Motor neuron (in vitro differentiated cells): ENCODE results near the gene ARMC10. TPM values are rescaled to one million over a fixed set of nuclear protein-coding genes. Genes with fewer than 3 reads are reported as not detected.
"Not testable (repeated sequence)": the region's sequence is repeated elsewhere in the genome, so short reads cannot be mapped to it uniquely, and the experiment has no call there.

Experiments
- ATAC-seq, 8 experiments: fragments of 200-7000 bp; cut with Tn5 transposase; replicated peaks in 6 of 8; 2 replicates each; pipeline ENCODE4 v1.8.0; 2021; ENCODE audit warnings: mild to moderate bottlenecking in 8 of 8, moderate library complexity in 8 of 8
- H3K27ac ChIP-seq, 2 donors: fragments of 250-450 bp; sonication (Bioruptor Pico); 2 replicates each; pipeline ENCODE4 v1.9.0; 2021; ENCODE audit warnings: antibody characterized with exemption in 2 of 2, mild to moderate bottlenecking in 2 of 2, moderate library complexity in 1 of 2
- H3K4me1 ChIP-seq, 2 donors: fragments of 250-450 bp; sonication (Bioruptor Pico); replicated peaks in 1 of 2; 2 replicates each; pipeline ENCODE4 v1.6.1; 2021; ENCODE audit warnings: antibody characterized with exemption in 2 of 2, mild to moderate bottlenecking in 2 of 2, moderate library complexity in 1 of 2
- H3K4me3 ChIP-seq, 5 donors: fragments of 250-450 bp; sonication (Bioruptor Pico); 2 replicates each; pipeline ENCODE4 v1.9.0; 2021; ENCODE audit warnings: antibody characterized with exemption in 5 of 5, mild to moderate bottlenecking in 5 of 5, moderate library complexity in 4 of 5
- WGBS, 10 experiments: fragments of 450-650 bp; shearing (Covaris generic); methylation state at CpG; one replicate each; pipeline ENCODE4 v1.0.0; 2022; 5-methylcytosine and 5-hydroxymethylcytosine counted together
- in situ Hi-C, 9 experiments: fragments of 400-800 bp; cut with MboI; loops; one replicate each; pipeline ENCODE4 v1.15.0; 2021; ENCODE audit warnings: low sequenced_read_pairs in 9 of 9, low pct_unique_long_range_greater_than_20kb in 2 of 9; ENCODE audit not compliant: unreplicated experiment in 9 of 9
- total RNA-seq, 8 experiments: library from RNA; unstranded; fragments of 300-600 nt; gene quantifications; 2 replicates each; pipeline versions ENCODE4 v1.2.3 to v1.2.4, GENCODE V29; 2022

ARMC10 gene
- total RNA-seq, 8 experiments from 2014 or later: 21.1 to 35.4 (median 25.9) TPM

DNA sequence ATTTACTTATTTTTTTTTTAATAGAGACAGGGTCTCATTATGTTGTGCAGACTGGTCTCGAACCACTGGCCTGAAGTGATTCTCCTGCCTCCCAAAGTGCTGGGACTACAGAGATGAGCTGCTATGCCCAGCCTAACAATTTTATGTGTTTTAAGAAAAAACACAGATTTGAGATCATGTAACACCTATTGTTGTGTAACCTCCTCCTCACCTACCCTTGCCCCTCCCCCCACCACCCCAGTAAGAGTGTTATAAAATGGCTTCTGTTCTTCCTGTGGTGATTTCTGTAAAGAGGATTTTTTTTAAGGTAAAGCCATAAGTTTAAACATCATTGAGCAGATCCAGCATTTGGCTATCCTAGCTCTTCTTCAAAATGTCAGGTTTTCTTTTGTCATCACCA is 7.6 kb downstream of the ARMC10 start:
- in situ Hi-C loops: no loop called here
- no peak for ATAC-seq
- WGBS, 10 experiments: 83 to 100% (median 100%) methylated on average over 1 of the region's 1 CpG; no CpG with 5 or more reads in 5 of the 10 experiments
- no peaks in the 10 kb centered on the region for H3K4me1 ChIP-seq
- H3K4me3 ChIP-seq: no peak overlapping the region
- H3K27ac ChIP-seq: no peak overlapping the region

DNA sequence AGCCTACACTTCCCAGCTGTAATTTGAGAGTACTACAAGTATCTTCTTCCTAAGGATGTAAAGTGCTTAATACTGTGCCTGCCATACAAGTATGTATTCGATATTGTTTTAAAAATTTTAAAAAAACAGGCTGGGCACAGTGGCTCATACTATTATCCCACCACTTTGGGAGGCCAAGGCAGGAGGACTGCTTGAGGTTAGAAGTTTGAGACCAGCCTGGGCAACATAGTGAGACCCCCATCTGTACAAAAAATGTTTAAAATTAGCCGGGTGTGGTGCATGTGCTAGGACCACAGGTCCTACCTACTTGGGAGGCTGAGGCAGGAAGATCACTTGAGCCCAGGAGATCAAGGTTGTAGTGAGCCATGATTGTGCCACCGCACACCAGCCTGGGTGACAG is 8.3 kb downstream of the ARMC10 start:
- Histone ChIP-seq H3K4me3 (no peak overlapping the region), H3K4me1 (no peaks in the 10 kb centered on the region), H3K27ac (no peak overlapping the region)
- in situ Hi-C loops: no loop called here
- WGBS, 10 experiments: 83 to 100% (median 100%) methylated on average over 1 to 3 of the region's 3 CpGs; no CpG with 5 or more reads in 4 of the 10 experiments
- no peak for ATAC-seq

DNA sequence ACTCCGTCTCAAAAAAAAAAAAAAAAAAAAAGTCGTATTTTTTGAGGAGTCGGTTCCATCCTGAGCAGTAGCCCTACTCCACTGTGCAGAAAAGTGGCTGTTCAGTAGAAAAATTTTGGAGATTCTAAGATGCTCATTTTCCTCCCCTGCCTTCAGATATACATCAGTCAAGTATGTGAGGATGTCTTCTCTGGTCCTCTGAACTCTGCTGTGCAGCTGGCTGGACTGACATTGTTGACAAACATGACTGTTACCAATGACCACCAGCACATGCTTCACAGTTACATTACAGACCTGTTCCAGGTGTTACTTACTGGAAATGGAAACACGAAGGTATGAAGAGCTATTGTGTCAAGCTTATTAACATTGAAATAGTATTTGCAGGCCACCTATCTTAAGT is 17.4 kb downstream of the ARMC10 start:
- not testable (repeated sequence) for H3K27ac ChIP-seq
- WGBS, 10 experiments: 82 to 100% (median 100%) methylated on average over 1 to 3 of the region's 4 CpGs; no CpG with 5 or more reads in 3 of the 10 experiments

DNA sequence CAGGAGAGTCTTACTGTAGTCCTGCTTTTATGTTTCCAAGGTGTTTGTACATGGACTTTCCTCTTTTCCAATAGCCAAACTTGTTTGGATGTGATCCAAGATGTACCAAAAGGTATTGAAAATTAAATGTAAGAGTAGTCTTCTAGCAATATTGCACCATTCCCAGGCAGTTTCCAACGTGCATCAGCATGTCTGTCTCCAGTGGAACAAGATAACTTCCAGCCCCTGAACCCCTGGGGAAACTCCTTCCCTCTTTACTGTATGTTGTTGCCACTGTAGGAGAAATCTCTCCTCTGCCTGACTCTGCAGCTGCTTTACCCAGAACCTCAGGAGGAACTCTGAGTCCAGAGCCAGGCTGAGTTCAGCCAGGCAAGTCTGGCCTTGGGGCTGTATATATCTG is 18.5 kb downstream of the ARMC10 start:
- H3K27ac ChIP-seq: no peak overlapping the region
- 20 to 86% (median 33%) methylated on average over 1 of the region's 1 CpG; no CpG with 5 or more reads in 7 of the 10 experiments for WGBS, 10 experiments
- no peak for ATAC-seq
- no peaks in the 10 kb centered on the region for H3K4me1 ChIP-seq
- no peak overlapping the region for H3K4me3 ChIP-seq
- in situ Hi-C loops: no loop called here

More for the DNA sequence above, 17.4 kb downstream of the ARMC10 start:
- H3K4me1 ChIP-seq, ATAC-seq, H3K4me3 ChIP-seq, in situ Hi-C loops: not testable (repeated sequence)

DNA sequence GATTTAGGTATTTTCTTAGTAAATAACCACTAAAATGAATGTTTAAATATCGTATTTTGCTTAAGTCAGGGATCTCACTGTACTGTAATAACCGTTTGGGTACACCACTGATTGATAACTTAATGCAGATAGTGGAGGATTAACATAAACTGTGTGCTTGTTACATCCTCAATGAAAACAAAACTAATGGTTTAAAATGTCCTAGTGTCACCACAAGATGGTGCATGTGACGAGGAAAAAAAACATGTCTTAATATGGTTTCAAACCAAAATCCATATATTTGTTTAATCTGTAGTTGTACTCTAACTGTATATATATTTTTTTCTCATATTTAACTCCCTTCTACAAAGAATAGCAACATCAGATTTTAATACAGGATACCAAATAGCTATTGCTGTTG is 19.2 kb downstream of the ARMC10 start:
- in situ Hi-C loops: no loop called here
- no peak for ATAC-seq
- Histone ChIP-seq H3K4me3 (no peak overlapping the region), H3K27ac (no peak overlapping the region), H3K4me1 (no peaks in the 10 kb centered on the region)
- WGBS, 10 experiments: 20 to 100% (median 81%) methylated on average over 1 to 3 of the region's 3 CpGs; no CpG with 5 or more reads in 1 of the 10 experiments

DNA sequence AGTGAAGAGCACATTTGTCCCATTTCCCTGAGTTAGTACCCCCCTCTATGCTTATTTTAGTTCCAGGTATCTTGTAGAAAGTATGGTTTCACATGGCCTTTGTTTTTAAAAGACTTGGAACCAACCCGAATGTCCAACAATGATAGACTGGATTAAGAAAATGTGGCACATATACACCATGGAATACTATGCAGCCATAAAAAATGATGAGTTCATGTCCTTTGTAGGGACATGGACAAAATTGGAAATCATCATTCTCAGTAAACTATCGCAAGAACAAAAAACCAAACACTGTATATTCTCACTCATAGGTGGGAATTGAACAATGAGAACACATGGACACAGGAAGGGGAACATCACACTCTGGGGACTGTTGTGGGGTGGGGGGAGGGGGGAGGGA is 20.6 kb downstream of the ARMC10 start:
- H3K4me3 ChIP-seq, ATAC-seq, H3K27ac ChIP-seq, H3K4me1 ChIP-seq, in situ Hi-C loops: not testable (repeated sequence)
- 83 to 100% (median 100%) methylated on average over 1 of the region's 2 CpGs; no CpG with 5 or more reads in 5 of the 10 experiments for WGBS, 10 experiments

DNA sequence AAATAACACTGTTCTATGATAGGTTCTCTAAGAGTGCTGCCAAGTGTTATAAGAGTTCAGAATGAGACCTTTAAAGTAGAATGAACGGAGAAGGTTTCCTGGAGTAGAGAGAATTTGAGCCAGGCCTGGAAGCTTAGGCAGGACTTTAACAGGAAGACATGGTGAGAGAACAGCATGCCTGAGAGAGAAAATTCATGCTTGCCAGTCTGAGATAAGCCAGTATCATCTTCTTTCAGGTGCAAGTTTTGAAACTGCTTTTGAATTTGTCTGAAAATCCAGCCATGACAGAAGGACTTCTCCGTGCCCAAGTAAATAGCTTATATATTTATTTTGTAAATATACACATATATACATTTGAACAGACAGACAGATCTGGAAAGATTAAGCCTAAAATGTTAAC is 22.1 kb downstream of the ARMC10 start:
- 66 to 100% (median 88%) methylated on average over 1 to 2 of the region's 2 CpGs; no CpG with 5 or more reads in 2 of the 10 experiments for WGBS, 10 experiments
- no peak for ATAC-seq
- H3K4me1 ChIP-seq: no peaks in the 10 kb centered on the region
- no peak overlapping the region for H3K4me3 ChIP-seq
- H3K27ac ChIP-seq: no peak overlapping the region
- in situ Hi-C loops: no loop called here

DNA sequence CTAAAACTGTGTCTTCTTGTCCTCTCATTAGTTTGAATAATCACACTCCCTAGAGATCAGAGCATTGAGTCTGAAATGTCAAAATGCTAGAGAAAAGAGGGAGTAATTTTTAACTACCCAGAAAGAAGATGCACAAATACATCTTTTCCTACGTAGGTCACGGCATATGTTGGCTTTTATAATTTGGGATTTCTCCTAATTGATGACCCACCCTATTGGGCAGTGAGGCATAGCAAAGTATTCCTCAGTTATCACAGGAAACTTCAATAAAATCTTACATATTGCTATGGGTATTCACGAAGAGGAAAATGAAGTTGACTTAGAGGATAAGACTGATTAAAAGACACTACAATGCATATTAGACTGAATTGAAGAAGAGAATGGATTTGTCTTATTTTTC is 25.4 kb downstream of the ARMC10 start:
- Histone ChIP-seq H3K27ac (no peak overlapping the region), H3K4me1 (no peaks in the 10 kb centered on the region), H3K4me3 (no peak overlapping the region)
- in situ Hi-C loops: no loop called here
- ATAC-seq: no peak
- WGBS, 10 experiments: 14 to 93% (median 67%) methylated on average over 2 to 3 of the region's 3 CpGs

DNA sequence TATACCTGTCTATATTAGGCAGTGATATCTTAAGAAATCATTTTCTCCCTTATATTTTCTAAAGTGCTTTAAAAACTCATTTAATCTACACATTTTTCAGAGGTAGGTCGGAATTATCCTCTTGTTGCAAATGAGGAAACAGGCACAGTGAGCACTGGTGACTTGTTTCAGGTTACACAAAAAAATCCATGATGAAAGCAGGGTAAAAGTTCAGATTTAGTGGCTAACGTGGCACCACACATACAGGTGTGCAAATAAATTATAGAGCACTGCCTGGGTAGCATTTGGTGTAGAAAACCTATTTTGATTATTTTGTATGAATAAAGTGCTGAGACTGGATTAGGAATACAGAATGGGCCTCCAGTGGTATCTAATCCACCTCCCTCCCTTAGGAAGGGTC is 26.6 kb downstream of the ARMC10 start:
- H3K4me1 ChIP-seq: peaks cover 7 to 8% of the 10 kb centered on the region in 2 donors
- no peak for ATAC-seq
- no peak overlapping the region for H3K27ac ChIP-seq
- no peak overlapping the region for H3K4me3 ChIP-seq
- in situ Hi-C loops: no loop called here
- 23 to 88% (median 50%) methylated on average over 1 to 2 of the region's 2 CpGs; no CpG with 5 or more reads in 3 of the 10 experiments for WGBS, 10 experiments

DNA sequence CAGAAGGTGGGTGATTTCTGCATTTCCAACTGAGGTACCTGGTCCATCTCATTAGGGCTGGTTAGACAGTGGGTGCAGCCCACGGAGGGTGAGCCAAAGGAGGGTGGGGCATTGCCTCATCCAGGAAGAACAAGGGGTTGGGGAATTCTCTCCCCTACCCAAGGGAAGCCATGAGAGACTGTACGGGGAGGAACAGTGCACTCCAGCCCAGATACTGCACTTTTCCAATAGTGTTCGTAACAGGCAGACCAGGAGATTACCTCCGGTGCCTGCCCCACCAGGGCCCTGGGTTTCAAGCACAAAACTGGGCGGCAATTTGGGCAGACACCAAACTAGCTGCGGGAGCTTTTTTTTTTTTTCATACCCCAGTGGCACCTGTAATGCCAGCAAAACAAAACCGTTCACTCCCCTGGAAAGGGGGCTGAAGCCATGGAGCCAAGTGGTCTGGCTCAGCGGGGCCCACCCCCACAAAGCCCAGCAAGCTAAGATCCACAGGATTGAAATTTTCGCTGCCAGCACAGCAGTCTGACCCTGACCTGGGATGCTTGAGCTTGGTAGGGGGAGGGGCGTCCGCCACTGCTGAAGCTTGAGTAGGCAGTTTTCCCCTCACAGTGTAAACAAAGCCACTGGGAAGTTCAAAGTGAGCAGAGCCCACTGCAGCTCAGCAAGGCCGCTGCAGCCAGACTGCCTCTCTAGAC is 31.2 kb downstream of the ARMC10 start:
- in situ Hi-C loops: no loop called here
- ATAC-seq: peak in 5 of 8 experiments; percentile 80 to 93 (median 86)
- 28 to 100% (median 90%) methylated on average over 1 to 3 of the region's 12 CpGs; no CpG with 5 or more reads in 3 of the 10 experiments for WGBS, 10 experiments
- Histone ChIP-seq H3K4me3 (no peak overlapping the region), H3K27ac (peak overlapping the region; percentile 7 to 23), H3K4me1 (peaks cover 12 to 13% of the 10 kb centered on the region in 2 donors)

DNA sequence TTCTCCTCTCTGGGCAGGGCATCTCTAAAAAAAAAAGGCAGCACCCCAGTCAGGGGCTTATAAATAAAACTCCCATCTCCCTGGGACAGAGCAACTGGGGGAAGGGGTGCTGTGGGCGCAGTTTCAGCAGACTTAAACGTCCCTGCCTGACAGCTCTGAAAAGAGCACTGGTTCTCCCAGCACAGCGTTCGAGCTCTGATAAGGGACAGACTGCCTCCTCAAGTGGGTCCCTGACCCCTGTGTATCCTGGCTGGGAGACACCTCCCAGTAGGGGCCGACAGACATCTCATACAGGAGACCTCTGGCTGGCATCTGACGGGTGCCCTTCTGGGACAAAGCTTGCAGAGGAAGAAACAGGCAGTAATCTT is 31.7 kb downstream of the ARMC10 start:
- H3K4me3 ChIP-seq, in situ Hi-C loops: not testable (repeated sequence)
- 60 to 100% (median 100%) methylated on average over 1 to 3 of the region's 6 CpGs; no CpG with 5 or more reads in 3 of the 10 experiments for WGBS, 10 experiments
- Histone ChIP-seq H3K4me1 (peaks cover 12 to 13% of the 10 kb centered on the region in 2 donors), H3K27ac (peak overlapping the region; percentile 23 to 55)
- peak in 4 of 8 experiments; percentile 21 to 62 (median 42) for ATAC-seq

DNA sequence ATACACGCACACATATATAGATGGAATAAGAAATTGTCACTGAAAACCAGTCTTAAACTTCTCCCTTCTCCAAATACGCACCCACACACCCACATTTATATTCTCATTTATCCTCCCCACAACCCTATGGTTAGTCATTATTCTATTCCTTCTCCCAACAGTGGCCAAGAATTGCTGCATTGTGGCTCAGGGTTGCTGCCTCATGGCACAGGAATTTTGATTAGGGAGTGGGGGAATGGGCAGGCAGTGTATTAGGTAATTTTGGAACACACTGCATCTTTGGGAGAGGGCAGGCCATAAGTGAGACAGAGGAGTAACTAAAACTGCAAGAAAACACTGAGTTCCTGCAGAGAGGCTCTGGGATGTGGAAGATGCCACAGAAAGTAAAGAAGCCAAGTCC is 38.2 kb downstream of the ARMC10 start:
- peak in 5 of 8 experiments; percentile 31 to 97 (median 73) for ATAC-seq
- H3K27ac ChIP-seq: no peak overlapping the region

DNA sequence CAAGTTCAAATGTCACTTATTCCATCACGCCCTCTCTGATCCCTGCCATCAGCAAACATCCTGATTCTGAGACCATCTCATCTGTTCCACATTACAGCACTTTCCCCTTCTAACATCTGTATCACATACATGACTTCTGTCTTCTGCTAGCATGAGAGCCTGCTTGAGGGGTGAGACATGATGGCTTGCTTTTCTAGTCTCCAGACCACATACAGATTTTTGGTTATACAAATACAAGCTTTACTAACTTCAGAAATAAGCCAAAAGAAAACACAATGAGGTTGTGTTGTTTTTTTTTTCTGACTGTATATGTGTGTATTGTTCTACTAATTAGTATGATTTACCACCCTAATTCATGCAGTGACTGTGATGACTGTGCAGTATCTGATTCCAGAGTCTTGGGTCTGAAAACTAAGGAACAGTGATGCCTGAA is 39.7 kb downstream of the ARMC10 start:
- no peak overlapping the region for H3K4me3 ChIP-seq
- 17 to 100% (median 100%) methylated on average over 1 of the region's 1 CpG; no CpG with 5 or more reads in 6 of the 10 experiments for WGBS, 10 experiments
- no peak overlapping the region for H3K27ac ChIP-seq
- no peaks in the 10 kb centered on the region for H3K4me1 ChIP-seq
- in situ Hi-C loops: no loop called here
- ATAC-seq: no peak

More for the DNA sequence above, 38.2 kb downstream of the ARMC10 start:
- no peak overlapping the region for H3K4me3 ChIP-seq
- 25 to 100% (median 100%) methylated on average over 1 to 2 of the region's 2 CpGs; no CpG with 5 or more reads in 5 of the 10 experiments for WGBS, 10 experiments
- in situ Hi-C loops: no loop called here
- no peaks in the 10 kb centered on the region for H3K4me1 ChIP-seq
